Neuron (in vitro differentiated cells): Measurements from ENCODE around the gene SOX9.

Experiments
- H2AFZ ChIP-seq: one replicate; pipeline ENCODE4 v1.6.1; 2013; ENCODE audit warnings: low read depth, mild to moderate bottlenecking, inconsistent platforms, low read length, moderate library complexity
- H3K27me3 ChIP-seq: one replicate; pipeline ENCODE4 v1.6.1; 2013; ENCODE audit warnings: low read length; ENCODE audit not compliant: insufficient read depth
- H3K36me3 ChIP-seq: one replicate; pipeline ENCODE4 v1.6.1; 2013; ENCODE audit warnings: low read length; ENCODE audit not compliant: insufficient read depth
- H3K4me1 ChIP-seq: one replicate; pipeline ENCODE4 v1.6.1; 2013; ENCODE audit warnings: low read length; ENCODE audit not compliant: insufficient read depth
- H3K4me3 ChIP-seq: 2 replicates; pipeline ENCODE4 v1.5.1; 2013; ENCODE audit warnings: mild to moderate bottlenecking, low read length, moderate library complexity
- H3K9me3 ChIP-seq: one replicate; pipeline ENCODE4 v1.6.1; 2013; ENCODE audit warnings: low read length

The SOX9 gene

GRCh38 chr17:72120642-72121163, at the start of gene SOX9:
Gene SOX9, plus strand, starts transcription at chr17:72121020. Its CDS starts 372 bp downstream, at chr17:72121392.
- Histone ChIP-seq H2AFZ (peak within 1 kb of the TSS; percentile 11), H3K36me3 (peaks cover 8% of the 10 kb centered on the region), H3K9me3 (peaks cover 5% of the 10 kb centered on the region), H3K4me3 (peak within 1 kb of the TSS; percentile 66), H3K4me1 (peaks cover 17% of the 10 kb centered on the region), H3K27me3 (peaks cover 42% of the 10 kb centered on the region)

GRCh38 chr17:72071330-72071729, 49.5 kb upstream of the SOX9 start:
- Histone ChIP-seq H2AFZ (no peak overlapping the region), H3K27me3 (no peaks in the 10 kb centered on the region)

GRCh38 chr17:72075995-72076677, 44.7 kb upstream of the SOX9 start:
- Histone ChIP-seq H3K36me3 (no peaks in the 10 kb centered on the region), H3K27me3 (no peaks in the 10 kb centered on the region), H3K4me3 (no peak overlapping the region), H3K9me3 (no peaks in the 10 kb centered on the region), H2AFZ (no peak overlapping the region), H3K4me1 (no peaks in the 10 kb centered on the region)

More at GRCh38 chr17:72071330-72071729, 49.5 kb upstream of the SOX9 start:
- Histone ChIP-seq H3K4me3 (no peak overlapping the region), H3K4me1 (no peaks in the 10 kb centered on the region), H3K9me3 (no peaks in the 10 kb centered on the region), H3K36me3 (no peaks in the 10 kb centered on the region)

GRCh38 chr17:72076678-72077030, 44.2 kb upstream of the SOX9 start:
- no peaks in the 10 kb centered on the region for H3K36me3 ChIP-seq
- H3K4me1 ChIP-seq: no peaks in the 10 kb centered on the region
- H3K9me3 ChIP-seq: no peaks in the 10 kb centered on the region
- H3K27me3 ChIP-seq: no peaks in the 10 kb centered on the region
- H2AFZ ChIP-seq: no peak overlapping the region
- no peak overlapping the region for H3K4me3 ChIP-seq

- Histone ChIP-seq H3K9me3 (no peaks in the 10 kb centered on the region), H3K27me3 (no peaks in the 10 kb centered on the region), H3K4me1 (no peaks in the 10 kb centered on the region), H2AFZ (no peak overlapping the region), H3K4me3 (no peak overlapping the region), H3K36me3 (no peaks in the 10 kb centered on the region)
These were observed 43.4 kb upstream of the SOX9 start for GRCh38 chr17:72077326-72077960.

- no peaks in the 10 kb centered on the region for H3K36me3 ChIP-seq
These were observed 41.1 kb upstream of the SOX9 start for GRCh38 chr17:72079700-72080099.

GRCh38 chr17:72087876-72088275, 32.9 kb upstream of the SOX9 start:
- Histone ChIP-seq H2AFZ (no peak overlapping the region), H3K9me3 (no peaks in the 10 kb centered on the region), H3K27me3 (no peaks in the 10 kb centered on the region), H3K4me3 (no peak overlapping the region), H3K4me1 (no peaks in the 10 kb centered on the region), H3K36me3 (no peaks in the 10 kb centered on the region)

More at GRCh38 chr17:72079700-72080099, 41.1 kb upstream of the SOX9 start:
- no peaks in the 10 kb centered on the region for H3K27me3 ChIP-seq
- no peaks in the 10 kb centered on the region for H3K9me3 ChIP-seq
- no peaks in the 10 kb centered on the region for H3K4me1 ChIP-seq
- H2AFZ ChIP-seq: no peak overlapping the region
- H3K4me3 ChIP-seq: no peak overlapping the region

- no peaks in the 10 kb centered on the region for H3K9me3 ChIP-seq
- no peaks in the 10 kb centered on the region for H3K4me1 ChIP-seq
- H3K4me3 ChIP-seq: no peak overlapping the region
- no peak overlapping the region for H2AFZ ChIP-seq
- no peaks in the 10 kb centered on the region for H3K36me3 ChIP-seq
- no peaks in the 10 kb centered on the region for H3K27me3 ChIP-seq
These were observed 31.3 kb upstream of the SOX9 start for GRCh38 chr17:72089453-72089987.

GRCh38 chr17:72090108-72090507, 30.7 kb upstream of the SOX9 start:
- H2AFZ ChIP-seq: no peak overlapping the region
- H3K36me3 ChIP-seq: no peaks in the 10 kb centered on the region
- H3K27me3 ChIP-seq: no peaks in the 10 kb centered on the region
- H3K4me3 ChIP-seq: no peak overlapping the region
- no peaks in the 10 kb centered on the region for H3K9me3 ChIP-seq
- no peaks in the 10 kb centered on the region for H3K4me1 ChIP-seq

- no peaks in the 10 kb centered on the region for H3K4me1 ChIP-seq
- H2AFZ ChIP-seq: no peak overlapping the region
- no peaks in the 10 kb centered on the region for H3K9me3 ChIP-seq
- no peak overlapping the region for H3K4me3 ChIP-seq
- H3K27me3 ChIP-seq: no peaks in the 10 kb centered on the region
- H3K36me3 ChIP-seq: no peaks in the 10 kb centered on the region
These were observed 28.0 kb upstream of the SOX9 start for GRCh38 chr17:72092710-72093322.

- Histone ChIP-seq H3K9me3 (no peaks in the 10 kb centered on the region), H3K36me3 (no peaks in the 10 kb centered on the region), H3K4me1 (no peaks in the 10 kb centered on the region), H3K27me3 (no peaks in the 10 kb centered on the region), H2AFZ (no peak overlapping the region), H3K4me3 (no peak overlapping the region)
These were observed 27.1 kb upstream of the SOX9 start for GRCh38 chr17:72093707-72094106.

- Histone ChIP-seq H2AFZ (no peak overlapping the region), H3K4me3 (no peak overlapping the region), H3K27me3 (no peaks in the 10 kb centered on the region), H3K36me3 (no peaks in the 10 kb centered on the region), H3K9me3 (no peaks in the 10 kb centered on the region), H3K4me1 (no peaks in the 10 kb centered on the region)
These were observed 25.5 kb upstream of the SOX9 start for GRCh38 chr17:72095316-72095715.

GRCh38 chr17:72097144-72097543, 23.7 kb upstream of the SOX9 start:
- Histone ChIP-seq H3K4me1 (no peaks in the 10 kb centered on the region), H2AFZ (no peak overlapping the region), H3K27me3 (no peaks in the 10 kb centered on the region), H3K36me3 (no peaks in the 10 kb centered on the region), H3K9me3 (no peaks in the 10 kb centered on the region), H3K4me3 (no peak overlapping the region)
